Measurements from ENCODE around the gene DNAH14. TPM values are rescaled to one million over a fixed set of nuclear protein-coding genes. Genes with fewer than 3 reads are reported as not detected.

Gene DNAH14
- total RNA-seq, 1 experiment from 2014 or later: 39.7 TPM

DNA sequence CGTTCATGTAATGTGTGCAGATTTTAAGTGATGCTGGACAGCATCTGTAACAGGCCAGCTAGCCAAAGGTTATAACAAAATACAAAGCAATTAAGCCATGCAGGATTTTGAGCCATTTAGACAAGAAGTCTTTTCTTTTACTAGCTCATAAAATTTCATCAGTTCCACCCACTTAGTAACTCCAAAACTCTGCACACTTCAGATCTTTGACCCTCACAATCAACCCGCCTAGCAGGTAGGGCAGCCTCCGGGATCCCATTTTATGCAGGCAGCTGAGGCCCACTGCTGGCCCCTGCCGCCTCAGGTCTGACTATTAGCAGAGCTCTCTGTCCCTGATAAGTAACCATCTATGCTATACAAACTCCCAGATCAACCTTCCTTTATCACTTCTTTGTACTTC lies 489.1 kb downstream of the DNAH14 start:
- no peaks in the 10 kb centered on the region for H4K20me1 ChIP-seq (ENCODE audit: control insufficient read depth, insufficient read depth, insufficient read length)
- no CpG with 5 or more reads among the region's 4 CpGs for WGBS (ENCODE audit: extremely low coverage, insufficient read length, low lambda C conversion rate)

More for the DNA sequence above, 489.1 kb downstream of the DNAH14 start:
- H3K4me1 Mint-ChIP-seq: peaks cover 13 to 14% of the 10 kb centered on the region in 2 experiments
- H3T11ph ChIP-seq (ENCODE audit: low read length): no peak overlapping the region
- H3K4me3 Mint-ChIP-seq: no peak overlapping the region; a peak in 1 of 5 replicates
- H3K4me2 ChIP-seq (ENCODE audit: insufficient read depth, insufficient read length, low read length): no peak overlapping the region
- H3K23ac ChIP-seq (ENCODE audit: insufficient read length, low read depth, low read length): no peak overlapping the region
- no peak overlapping the region for H3K9ac ChIP-seq (ENCODE audit: extremely low read depth, insufficient read length, low read length)
- H3K23me2 ChIP-seq (ENCODE audit: insufficient read length, low read depth, low read length, poor library complexity, severe bottlenecking): no peaks in the 10 kb centered on the region
- no peaks in the 10 kb centered on the region for H3K27me3 Mint-ChIP-seq (ENCODE audit: low read depth)
- H3K9me3 ChIP-seq (ENCODE audit: control insufficient read depth, low read depth, low read length): no peaks in the 10 kb centered on the region
- H3K4ac ChIP-seq (ENCODE audit: low read depth, low read length): no peak overlapping the region
- no peak overlapping the region for H3K14ac ChIP-seq (ENCODE audit: insufficient read depth, low read length)
- peak overlapping the region in 2 of 3 experiments; percentile 12 to 18; a peak in 3 of 7 replicates for H3K27ac Mint-ChIP-seq
- H4K8ac ChIP-seq (replicated peaks; ENCODE audit: insufficient read length, low read depth, low read length): no peak overlapping the region
- H2BK20ac ChIP-seq (ENCODE audit: low read depth, low read length, poor library complexity, severe bottlenecking): no peak overlapping the region
- no peak overlapping the region for H2BK5ac ChIP-seq (ENCODE audit: insufficient read length, low read length)
- H2AK5ac ChIP-seq (ENCODE audit: insufficient read length, low read length): no peak overlapping the region
- DNase-seq: no peak
- no peak overlapping the region for H3K56ac ChIP-seq (ENCODE audit: insufficient read length, low read depth, low read length)
- no peak overlapping the region for H2BK15ac ChIP-seq (ENCODE audit: low read depth, low read length)
- H3K4me1 ChIP-seq (ENCODE audit: insufficient read depth, low read length): peaks cover 2% of the 10 kb centered on the region; the same call in 1 of the 2 replicates
- H2BK120ac ChIP-seq (ENCODE audit: low read depth, low read length, poor library complexity, severe bottlenecking): no peak overlapping the region
- H4K91ac ChIP-seq (ENCODE audit: insufficient read length, low read depth, low read length): no peak overlapping the region
- no peak overlapping the region for H3K27ac ChIP-seq (ENCODE audit: insufficient read length, low read depth, low read length)
- TF ChIP-seq, protein P1, sequence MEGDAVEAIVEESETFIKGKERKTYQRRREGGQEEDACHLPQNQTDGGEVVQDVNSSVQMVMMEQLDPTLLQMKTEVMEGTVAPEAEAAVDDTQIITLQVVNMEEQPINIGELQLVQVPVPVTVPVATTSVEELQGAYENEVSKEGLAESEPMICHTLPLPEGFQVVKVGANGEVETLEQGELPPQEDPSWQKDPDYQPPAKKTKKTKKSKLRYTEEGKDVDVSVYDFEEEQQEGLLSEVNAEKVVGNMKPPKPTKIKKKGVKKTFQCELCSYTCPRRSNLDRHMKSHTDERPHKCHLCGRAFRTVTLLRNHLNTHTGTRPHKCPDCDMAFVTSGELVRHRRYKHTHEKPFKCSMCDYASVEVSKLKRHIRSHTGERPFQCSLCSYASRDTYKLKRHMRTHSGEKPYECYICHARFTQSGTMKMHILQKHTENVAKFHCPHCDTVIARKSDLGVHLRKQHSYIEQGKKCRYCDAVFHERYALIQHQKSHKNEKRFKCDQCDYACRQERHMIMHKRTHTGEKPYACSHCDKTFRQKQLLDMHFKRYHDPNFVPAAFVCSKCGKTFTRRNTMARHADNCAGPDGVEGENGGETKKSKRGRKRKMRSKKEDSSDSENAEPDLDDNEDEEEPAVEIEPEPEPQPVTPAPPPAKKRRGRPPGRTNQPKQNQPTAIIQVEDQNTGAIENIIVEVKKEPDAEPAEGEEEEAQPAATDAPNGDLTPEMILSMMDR (conservative IDR thresholded peaks at IDR 0.05): no peak
- no peak overlapping the region for H2AFZ ChIP-seq (ENCODE audit: low read length)
- peaks cover 22 to 46% (median 45%) of the 10 kb centered on the region in 3 experiments; a peak in 6 of 7 replicates for H3K36me3 Mint-ChIP-seq (ENCODE audit: insufficient read depth in 1 of 3, low read depth in 3 of 3)
- H3K79me2 ChIP-seq (ENCODE audit: insufficient read depth, low read length): peaks cover 4% of the 10 kb centered on the region
- H3K79me1 ChIP-seq (ENCODE audit: insufficient read depth, low read depth, low read length, poor library complexity, severe bottlenecking): peaks cover 2% of the 10 kb centered on the region
- H3K9me3 Mint-ChIP-seq: no peaks in the 10 kb centered on the region
- H2BK12ac ChIP-seq (ENCODE audit: insufficient read length, low read depth, low read length): no peak overlapping the region
- no peak overlapping the region for H3K18ac ChIP-seq (ENCODE audit: insufficient read length, low read depth, low read length)
- H4K5ac ChIP-seq (ENCODE audit: insufficient read length, low read depth, low read length): no peak overlapping the region
- no peaks in the 10 kb centered on the region for H3K27me3 ChIP-seq (ENCODE audit: insufficient read depth, low read length)
